ENCODE measurements around the gene BMPER.

Gene BMPER

DNA sequence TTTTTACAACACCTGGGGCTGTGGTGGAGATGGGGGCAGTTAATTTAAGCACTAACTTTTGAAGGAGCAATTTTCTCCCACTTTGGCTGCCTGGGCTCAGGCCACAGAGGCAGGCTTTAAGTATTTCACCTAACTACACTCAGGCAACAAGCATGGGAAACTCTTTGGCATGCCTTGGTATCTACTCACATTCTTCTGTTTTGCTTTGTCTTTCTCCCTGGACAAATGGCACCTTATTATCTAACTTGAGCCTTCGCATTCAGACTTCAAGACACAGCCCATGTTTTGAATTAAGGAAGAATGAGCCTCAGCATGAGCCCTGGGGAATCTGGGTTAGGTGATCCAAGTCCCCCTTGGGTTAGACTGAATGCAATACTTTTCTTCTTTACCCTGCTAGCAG lies 31.8 kb upstream of the BMPER start:
- H3K27ac ChIP-seq, result no peak overlapping the region
- TF ChIP-seq ZFX (IDR thresholded peaks at IDR 0.05), result no peak
- TF ChIP-seq, protein P1, sequence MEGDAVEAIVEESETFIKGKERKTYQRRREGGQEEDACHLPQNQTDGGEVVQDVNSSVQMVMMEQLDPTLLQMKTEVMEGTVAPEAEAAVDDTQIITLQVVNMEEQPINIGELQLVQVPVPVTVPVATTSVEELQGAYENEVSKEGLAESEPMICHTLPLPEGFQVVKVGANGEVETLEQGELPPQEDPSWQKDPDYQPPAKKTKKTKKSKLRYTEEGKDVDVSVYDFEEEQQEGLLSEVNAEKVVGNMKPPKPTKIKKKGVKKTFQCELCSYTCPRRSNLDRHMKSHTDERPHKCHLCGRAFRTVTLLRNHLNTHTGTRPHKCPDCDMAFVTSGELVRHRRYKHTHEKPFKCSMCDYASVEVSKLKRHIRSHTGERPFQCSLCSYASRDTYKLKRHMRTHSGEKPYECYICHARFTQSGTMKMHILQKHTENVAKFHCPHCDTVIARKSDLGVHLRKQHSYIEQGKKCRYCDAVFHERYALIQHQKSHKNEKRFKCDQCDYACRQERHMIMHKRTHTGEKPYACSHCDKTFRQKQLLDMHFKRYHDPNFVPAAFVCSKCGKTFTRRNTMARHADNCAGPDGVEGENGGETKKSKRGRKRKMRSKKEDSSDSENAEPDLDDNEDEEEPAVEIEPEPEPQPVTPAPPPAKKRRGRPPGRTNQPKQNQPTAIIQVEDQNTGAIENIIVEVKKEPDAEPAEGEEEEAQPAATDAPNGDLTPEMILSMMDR (conservative IDR thresholded peaks at IDR 0.05), result no peak

GRCh38 chr7:33873981-33874750 lies 31.2 kb upstream of the BMPER start:
- H3K27ac ChIP-seq, result no peak overlapping the region
- TF ChIP-seq, protein P1 (conservative IDR thresholded peaks at IDR 0.05), result no peak
- no peak for TF ChIP-seq ZFX (IDR thresholded peaks at IDR 0.05)

GRCh38 chr7:33874943-33875342 lies 30.4 kb upstream of the BMPER start:
- H3K27ac ChIP-seq, result no peak overlapping the region
- TF ChIP-seq, protein P1 (conservative IDR thresholded peaks at IDR 0.05), result no peak
- TF ChIP-seq ZFX (IDR thresholded peaks at IDR 0.05), result no peak

DNA sequence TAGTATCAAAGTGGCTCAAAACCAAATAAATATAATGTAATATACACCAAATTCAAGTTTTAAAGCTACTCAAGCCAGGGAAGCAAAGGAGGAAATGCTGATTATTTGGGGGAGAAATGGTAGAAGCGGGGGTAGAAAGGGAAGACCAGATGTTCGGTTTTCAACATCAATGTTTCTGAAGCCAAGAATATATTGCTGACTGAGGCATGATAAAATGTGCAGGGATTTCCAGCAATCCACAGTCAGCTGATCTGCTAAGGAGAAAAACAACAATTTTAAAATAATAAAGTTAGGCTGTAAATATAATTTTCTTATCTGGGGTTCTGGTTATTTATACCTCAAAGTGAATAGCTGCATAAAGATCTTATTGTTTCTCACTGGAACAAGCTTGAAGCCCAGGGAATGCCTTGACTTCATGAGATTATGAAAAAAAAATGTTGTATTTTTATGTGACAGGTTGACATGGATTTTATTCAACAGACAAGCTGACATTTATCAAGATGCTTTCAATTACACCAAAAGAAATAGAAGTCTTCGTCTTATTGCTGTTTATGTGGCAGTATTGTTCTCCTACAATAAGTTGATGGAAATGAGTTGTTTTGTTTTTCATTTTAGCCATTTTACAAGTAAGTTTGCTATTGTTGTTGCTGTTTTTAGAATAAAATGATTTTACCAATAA lies 28.6 kb upstream of the BMPER start:
- TF ChIP-seq ZFX (IDR thresholded peaks at IDR 0.05), result no peak
- TF ChIP-seq, protein P1 (conservative IDR thresholded peaks at IDR 0.05), result no peak
- no peak overlapping the region for H3K27ac ChIP-seq

DNA sequence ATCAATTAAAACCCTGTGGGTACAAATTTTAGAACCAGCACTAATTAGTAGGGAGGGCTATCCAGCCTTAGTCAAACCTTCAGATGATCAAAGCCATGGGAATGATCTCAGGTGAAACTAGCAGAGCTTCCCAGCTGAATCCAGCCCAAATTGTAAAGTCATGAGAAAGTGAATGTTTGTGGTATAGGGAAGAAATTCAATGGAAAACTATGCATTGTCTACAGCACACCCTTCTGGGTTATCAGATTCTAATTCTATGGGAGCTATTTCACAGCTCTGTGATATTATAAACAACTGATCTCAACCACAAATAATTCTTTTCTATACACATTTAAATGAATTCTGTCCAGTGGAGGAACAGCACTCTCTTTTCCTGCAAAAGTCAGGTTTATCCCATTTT lies 24.6 kb upstream of the BMPER start:
- TF ChIP-seq, protein P1 (conservative IDR thresholded peaks at IDR 0.05), result no peak
- TF ChIP-seq ZFX (IDR thresholded peaks at IDR 0.05), result no peak

DNA sequence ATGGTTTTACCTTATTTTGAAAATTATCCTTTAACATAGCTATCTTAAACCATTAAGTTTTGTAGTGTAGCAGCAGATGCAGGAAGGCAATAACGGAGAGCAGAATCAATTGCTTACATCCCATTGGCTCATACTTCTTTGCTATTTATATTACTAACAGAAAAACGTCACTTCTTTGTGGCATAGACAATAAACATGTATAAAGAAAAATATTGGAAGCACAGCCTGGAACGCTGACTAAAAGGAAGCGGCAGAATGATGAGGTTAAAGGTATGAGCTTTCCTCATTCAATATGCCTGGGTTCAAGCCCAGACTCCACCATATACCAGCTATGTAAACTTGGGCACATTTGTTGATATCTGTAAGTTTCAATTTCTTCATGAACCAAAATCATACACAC lies 24.0 kb upstream of the BMPER start:
- no peak for TF ChIP-seq ZFX (IDR thresholded peaks at IDR 0.05)
- TF ChIP-seq, protein P1 (conservative IDR thresholded peaks at IDR 0.05), result no peak
- no peak overlapping the region for H3K27ac ChIP-seq

More for the DNA sequence above, 24.6 kb upstream of the BMPER start:
- H3K27ac ChIP-seq, result no peak overlapping the region
